ENCODE measurements around the gene RAD9A.

RAD9A gene

GRCh38 chr11:67391304-67392182 is at the start of gene RAD9A:
Gene RAD9A (plus strand): TSS chr11:67391986. CDS start chr11:67392045, 59 bp downstream.
- DNase-seq (ENCODE audit: low read depth, low spot score) = no peak

- DNase-seq (ENCODE audit: low read depth, low spot score) = no peak
These were observed 47.5 kb upstream of the RAD9A start for GRCh38 chr11:67344264-67344663.

- no peak for DNase-seq (ENCODE audit: low read depth, low spot score)
These were observed 46.4 kb upstream of the RAD9A start for GRCh38 chr11:67345247-67345919.

DNA sequence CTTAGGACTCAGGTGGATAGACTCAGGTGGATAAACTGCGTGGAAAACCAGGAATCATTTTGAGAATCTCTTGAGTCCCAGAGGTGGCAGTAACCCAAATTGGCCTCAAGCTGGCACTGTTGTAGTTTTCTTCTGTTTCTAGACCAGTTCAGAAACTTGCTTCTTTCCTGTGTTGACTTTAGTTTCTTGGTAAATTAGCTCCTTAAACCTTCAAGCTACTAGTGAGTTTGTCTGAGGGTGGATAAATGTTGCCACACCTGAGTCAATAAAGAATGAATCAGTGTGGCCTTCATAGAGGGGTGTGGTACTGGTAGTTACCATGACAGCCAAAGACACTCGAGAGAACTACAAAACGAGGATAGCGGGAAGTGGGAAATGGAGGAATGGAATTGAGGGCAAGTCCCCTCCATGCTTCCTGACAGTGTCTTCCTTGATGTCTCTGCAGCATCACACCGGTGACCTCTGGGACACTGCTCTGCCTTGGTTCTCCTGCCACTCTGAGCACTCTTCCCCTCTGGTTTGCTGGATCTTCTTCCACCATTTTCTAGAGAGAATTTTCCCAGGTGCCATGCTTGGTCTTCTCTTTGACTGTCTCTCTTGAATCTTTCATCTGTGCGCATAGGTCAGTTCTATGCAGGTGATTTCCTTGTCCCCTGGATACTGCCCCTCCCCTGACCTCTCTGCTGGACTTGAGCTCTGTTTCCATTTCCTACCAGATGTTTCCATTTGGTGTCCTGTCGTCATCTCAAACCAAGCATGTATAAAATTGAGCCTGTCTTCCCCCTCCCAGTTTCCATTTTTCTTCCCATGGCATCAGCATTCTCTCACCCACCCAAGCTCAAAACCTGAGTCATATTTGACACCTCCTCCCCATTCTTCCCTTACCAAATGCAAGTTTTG is 45.6 kb upstream of the RAD9A start:
- no peak for DNase-seq (ENCODE audit: low read depth, low spot score)

DNA sequence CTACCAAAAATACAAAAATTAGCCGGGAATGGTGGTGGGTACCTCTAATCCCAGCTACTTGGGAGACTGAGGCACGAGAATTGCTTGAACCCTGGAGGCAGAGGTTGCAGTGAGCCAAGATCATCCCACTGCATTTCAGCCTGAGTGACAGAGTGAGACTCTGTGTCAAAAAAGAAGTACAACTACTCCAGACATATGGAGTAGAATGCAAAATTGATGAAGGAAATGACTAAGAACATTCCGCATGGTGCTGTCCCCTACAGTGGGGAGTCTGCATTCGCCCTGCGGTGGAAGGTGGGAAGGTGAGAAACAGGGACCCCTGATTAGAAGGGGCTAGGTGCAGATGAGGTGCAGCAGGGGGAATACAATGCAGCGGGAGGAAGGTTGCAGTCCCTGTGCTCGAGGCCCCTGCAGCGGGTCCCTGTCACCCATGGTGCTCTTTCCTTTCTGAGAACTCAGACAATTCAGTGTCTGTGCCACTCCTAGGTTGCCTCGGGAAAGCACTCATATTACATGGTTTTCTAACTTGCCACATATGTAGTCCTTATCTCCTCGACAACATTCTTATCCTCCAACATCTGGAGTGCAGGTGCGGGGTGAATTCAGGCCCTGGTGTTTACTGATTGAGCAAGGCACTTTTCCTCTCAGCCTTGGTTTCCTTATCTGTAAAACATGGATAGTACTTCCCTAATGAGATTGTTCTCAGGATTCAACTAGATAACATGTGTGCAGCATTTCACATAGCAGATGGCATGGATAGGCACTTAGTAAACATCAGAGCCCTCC is 43.6 kb upstream of the RAD9A start:
- no peak for DNase-seq (ENCODE audit: low read depth, low spot score)

DNA sequence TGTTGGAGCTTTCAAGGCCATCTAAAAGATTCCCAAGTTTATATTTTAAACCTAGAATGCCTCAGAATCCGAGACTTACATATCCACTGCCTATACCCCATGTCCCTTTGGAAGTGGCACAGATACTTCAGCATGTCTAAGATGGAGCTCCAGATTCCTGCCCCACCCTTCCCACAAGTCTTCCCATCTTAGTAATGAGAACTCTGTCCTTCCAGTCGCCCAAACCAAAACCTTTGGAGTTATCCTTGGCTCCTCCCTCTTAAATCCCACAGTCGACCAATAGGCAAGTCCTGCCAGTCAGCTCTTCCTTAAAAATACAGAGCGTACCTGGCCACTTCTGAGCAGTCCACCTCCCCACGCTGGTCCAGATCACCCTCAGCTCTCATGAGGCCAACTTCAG is 42.8 kb upstream of the RAD9A start:
- no peak for DNase-seq (ENCODE audit: low read depth, low spot score)

DNA sequence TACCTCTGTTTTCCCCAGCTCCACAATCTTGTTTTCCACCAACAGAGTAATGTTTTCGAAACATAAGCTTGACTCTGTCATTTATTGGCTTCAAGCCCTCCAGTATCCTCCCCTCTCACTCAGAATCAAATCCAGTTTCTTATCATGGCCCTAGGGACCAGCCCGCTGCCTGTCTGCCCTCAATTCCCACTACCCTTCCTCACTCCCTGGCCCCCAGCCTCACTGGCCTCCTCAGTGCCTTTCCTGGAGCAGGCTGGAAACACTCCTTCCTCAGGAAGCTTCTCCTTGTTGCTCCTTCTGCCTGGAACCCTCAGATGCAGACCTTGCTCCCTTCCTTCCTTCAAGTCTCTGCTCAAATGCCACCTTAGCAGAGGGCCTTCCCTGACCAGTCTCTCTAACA is 42.3 kb upstream of the RAD9A start:
- no peak for DNase-seq (ENCODE audit: low read depth, low spot score)

DNA sequence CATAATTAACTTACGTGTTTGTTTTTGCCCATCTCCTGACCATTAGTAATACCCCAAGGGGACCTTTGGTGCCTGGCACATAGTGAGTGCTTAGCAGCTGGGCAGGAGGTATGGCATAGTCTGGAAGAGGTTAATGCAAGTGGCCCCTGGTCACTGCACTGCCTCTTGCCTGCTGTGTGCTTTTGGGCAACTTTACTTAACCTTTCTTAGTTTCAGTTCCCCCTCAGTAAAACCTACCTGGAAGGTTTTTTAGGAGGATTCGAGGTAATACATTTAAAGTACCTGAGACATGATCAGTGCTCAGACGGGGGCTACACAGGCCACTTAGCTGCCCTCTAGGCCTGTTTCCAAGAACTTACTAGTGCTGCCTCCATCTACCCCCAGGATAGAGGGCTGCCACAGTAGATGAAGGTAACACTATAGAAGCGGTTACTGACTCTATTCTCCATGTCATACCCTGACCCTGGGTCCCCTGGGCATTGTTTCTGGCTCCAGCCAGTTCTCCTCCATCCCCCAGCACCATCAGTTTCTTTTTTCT is 41.8 kb upstream of the RAD9A start:
- no peak for DNase-seq (ENCODE audit: low read depth, low spot score)

GRCh38 chr11:67351275-67352005 is 40.3 kb upstream of the RAD9A start:
- DNase-seq (ENCODE audit: low read depth, low spot score) = no peak

GRCh38 chr11:67352546-67353316 is 39.1 kb upstream of the RAD9A start:
- no peak for DNase-seq (ENCODE audit: low read depth, low spot score)

- peak; percentile 71 for DNase-seq (ENCODE audit: low read depth, low spot score)
These were observed 38.3 kb upstream of the RAD9A start, which contains the start of gene POLD4 for GRCh38 chr11:67353317-67354074. Gene POLD4 (minus strand): TSS chr11:67353546. CDS start chr11:67353399, 147 bp downstream.

DNA sequence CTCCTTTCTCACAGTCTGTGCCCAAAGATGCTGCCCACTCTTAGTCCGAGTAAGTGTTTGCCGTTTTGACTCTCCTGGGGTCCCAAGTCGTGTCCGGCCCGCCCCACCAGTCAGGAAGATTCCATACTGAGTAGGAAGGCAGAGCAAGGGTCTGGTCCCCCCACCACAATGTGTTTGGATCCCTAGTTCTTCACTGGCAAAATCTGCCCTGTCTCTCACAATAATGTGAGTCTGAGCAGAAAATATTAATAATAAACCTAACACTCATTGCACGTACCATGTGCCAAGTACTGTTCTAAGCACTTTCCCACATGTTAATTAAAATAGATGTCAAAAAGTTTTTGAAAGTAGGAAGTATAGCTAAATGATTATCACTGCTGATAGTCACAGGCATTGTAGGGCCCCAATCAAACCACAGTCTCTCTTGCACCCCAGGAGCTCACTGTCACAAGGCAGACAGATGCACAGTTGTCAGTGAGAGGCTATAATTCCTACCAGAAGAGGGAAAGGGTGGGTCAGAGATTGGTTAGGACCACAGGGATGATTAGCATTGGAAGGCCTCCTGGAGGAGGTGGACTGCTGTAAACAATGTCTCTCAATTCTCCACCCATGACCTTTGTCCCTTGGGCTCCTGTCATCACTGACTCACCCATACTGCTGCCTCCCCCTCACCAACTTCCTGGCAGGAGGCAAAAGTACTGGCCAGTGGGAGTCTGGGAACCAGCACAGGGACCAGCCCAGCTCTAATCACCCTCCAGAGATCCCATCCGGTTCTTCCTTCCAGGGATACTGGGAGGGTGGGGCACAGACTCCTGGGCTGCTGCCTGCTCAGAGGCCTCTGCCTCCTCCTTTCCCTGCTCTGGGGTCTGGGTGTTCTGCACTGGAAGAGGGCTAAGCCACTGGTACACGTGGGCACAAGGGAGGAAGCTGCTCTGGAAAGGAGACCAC is 37.4 kb upstream of the RAD9A start:
- no peak for DNase-seq (ENCODE audit: low read depth, low spot score)

DNA sequence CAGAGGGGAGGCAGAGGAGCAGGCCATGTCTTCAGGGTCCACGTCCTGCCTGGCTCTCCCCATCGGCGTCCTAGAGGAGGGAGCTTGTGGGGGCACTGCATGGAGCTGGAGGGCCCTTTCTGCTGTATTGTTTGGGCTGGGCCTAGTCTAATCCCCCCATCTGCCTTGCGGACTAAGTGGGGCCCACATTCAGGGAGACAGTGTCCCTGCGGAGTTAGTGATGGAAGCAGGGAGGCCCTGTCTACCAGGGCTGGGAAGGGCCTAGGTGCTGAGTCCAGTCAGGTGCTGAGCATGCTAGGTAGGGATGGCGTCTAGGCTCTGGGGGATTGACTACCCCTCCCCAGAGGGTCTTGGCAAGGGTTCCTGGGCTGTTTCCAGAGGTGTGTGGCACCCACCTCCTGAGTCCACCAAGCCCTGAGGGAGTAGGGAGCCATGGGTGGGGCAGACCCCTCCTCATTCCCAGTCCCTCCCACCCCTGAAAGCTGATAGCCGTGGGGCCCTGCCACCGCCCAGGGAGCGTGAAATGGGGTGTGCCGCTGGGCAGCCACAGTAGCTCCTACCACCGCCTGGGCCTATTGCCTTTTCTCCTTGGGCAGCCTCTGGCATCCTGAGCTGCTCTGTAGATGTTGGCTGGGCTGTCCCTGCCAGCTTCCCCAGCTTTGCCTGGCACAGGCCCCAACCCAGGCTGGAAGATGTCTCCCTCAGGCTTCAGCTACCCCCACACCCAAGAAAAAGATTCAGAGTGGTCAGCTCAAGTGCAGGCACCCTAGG is 36.6 kb upstream of the RAD9A start:
- DNase-seq (ENCODE audit: low read depth, low spot score) = no peak

DNA sequence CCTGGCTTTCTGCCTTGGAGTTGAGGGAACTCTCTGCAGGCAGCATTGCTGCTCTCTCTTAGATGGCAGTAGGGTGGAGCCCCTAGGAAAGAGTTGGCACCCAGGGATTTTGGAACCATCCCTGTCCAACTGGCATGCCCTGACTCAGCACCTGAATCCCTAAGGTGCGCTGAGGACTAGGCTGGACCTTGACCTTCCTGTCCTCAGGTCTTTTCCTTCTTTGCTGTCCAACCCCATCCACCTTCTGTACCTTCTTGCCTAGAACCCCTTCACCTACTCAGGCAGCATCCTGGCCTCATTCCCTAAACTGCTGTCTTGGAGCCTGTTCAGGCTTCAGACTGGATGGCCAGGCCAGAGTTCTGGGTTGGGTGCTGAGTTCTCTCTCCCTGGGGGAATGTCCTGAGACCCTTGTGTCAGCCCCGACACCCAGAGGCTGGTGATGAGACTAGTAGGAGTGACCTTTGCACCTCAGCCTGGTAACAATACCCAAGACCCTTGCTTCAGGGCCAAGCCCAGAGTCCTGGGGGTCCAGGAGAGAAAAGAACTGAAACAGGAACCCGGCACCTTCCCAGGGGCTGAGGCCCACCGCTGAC is 35.9 kb upstream of the RAD9A start:
- no peak for DNase-seq (ENCODE audit: low read depth, low spot score)

DNA sequence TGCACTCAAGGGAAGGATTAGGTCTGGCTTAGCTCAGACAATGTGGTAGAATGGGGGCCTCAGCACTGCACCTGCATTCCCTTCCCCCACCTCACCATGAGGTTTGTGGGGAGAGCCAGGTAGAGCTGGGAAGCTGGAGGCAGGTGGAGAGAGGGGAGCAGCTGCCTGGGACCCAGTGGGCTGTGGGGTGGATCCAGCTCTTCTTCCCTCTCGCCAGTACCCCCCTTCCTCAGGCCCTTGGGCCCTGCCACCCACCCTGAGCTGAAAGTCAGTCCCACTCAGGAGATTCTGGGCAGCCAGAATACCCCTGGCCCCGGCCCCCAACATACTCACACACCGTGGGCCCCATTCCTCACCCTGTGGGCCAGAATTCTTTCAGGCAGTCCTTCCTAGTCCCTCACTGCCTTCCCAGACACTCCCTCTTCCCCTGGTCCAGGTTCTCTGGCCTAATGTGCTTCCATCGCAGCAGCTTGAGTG is 35.4 kb upstream of the RAD9A start:
- no peak for DNase-seq (ENCODE audit: low read depth, low spot score)

Measured in iPS DF 19.7 (cell line).